ENCODE results near the gene MUC22.

Gene MUC22

GRCh38 chr6:30974490-30975252 lies 35.6 kb upstream of the MUC22 start:
- Histone ChIP-seq H3K9ac (ENCODE audit: low read length) (no peak overlapping the region), H3K9me3 (ENCODE audit: low read length) (no peaks in the 10 kb centered on the region), H3K4me3 (ENCODE audit: low read depth, low read length, poor library complexity, severe bottlenecking) (no peak overlapping the region), H2AFZ (ENCODE audit: low read length) (no peak overlapping the region), H3K36me3 (ENCODE audit: insufficient read depth, low read length) (no peaks in the 10 kb centered on the region), H3K4me1 (ENCODE audit: insufficient read depth, low read length, severe bottlenecking) (no peaks in the 10 kb centered on the region), H3K27me3 (ENCODE audit: insufficient read depth, low read length) (peaks cover 3% of the 10 kb centered on the region; the same call in 1 of the 2 replicates), H4K20me1 (ENCODE audit: insufficient read depth, low read length) (no peaks in the 10 kb centered on the region), H3K4me2 (ENCODE audit: low read length) (no peak overlapping the region), H3K27ac (ENCODE audit: low read depth, low read length, poor library complexity, severe bottlenecking) (no peak overlapping the region), H3K9me2 (ENCODE audit: low read depth, low read length) (no peaks in the 10 kb centered on the region), H3K79me2 (ENCODE audit: insufficient read depth, low read length) (no peaks in the 10 kb centered on the region), H3F3A (ENCODE audit: insufficient read depth, low read length) (no peaks in the 10 kb centered on the region)
- TF ChIP-seq, protein P1, sequence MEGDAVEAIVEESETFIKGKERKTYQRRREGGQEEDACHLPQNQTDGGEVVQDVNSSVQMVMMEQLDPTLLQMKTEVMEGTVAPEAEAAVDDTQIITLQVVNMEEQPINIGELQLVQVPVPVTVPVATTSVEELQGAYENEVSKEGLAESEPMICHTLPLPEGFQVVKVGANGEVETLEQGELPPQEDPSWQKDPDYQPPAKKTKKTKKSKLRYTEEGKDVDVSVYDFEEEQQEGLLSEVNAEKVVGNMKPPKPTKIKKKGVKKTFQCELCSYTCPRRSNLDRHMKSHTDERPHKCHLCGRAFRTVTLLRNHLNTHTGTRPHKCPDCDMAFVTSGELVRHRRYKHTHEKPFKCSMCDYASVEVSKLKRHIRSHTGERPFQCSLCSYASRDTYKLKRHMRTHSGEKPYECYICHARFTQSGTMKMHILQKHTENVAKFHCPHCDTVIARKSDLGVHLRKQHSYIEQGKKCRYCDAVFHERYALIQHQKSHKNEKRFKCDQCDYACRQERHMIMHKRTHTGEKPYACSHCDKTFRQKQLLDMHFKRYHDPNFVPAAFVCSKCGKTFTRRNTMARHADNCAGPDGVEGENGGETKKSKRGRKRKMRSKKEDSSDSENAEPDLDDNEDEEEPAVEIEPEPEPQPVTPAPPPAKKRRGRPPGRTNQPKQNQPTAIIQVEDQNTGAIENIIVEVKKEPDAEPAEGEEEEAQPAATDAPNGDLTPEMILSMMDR (IDR thresholded peaks at IDR 0.05; ENCODE audit: low read length): no peak
- TF ChIP-seq EZH2 (IDR thresholded peaks at IDR 0.05; ENCODE audit: borderline replicate concordance, low read length): no peak

- no peaks in the 10 kb centered on the region for H3K79me2 ChIP-seq (ENCODE audit: insufficient read depth, low read length)
- no peaks in the 10 kb centered on the region for H4K20me1 ChIP-seq (ENCODE audit: insufficient read depth, low read length)
- H3K27ac ChIP-seq (ENCODE audit: low read depth, low read length, poor library complexity, severe bottlenecking): no peak overlapping the region
- no peaks in the 10 kb centered on the region for H3K36me3 ChIP-seq (ENCODE audit: insufficient read depth, low read length)
- no peak overlapping the region for H3K4me2 ChIP-seq (ENCODE audit: low read length)
- no peaks in the 10 kb centered on the region for H3K9me2 ChIP-seq (ENCODE audit: low read depth, low read length)
- no peaks in the 10 kb centered on the region for H3K9me3 ChIP-seq (ENCODE audit: low read length)
- no peaks in the 10 kb centered on the region for H3K4me1 ChIP-seq (ENCODE audit: insufficient read depth, low read length, severe bottlenecking)
- no peaks in the 10 kb centered on the region for H3F3A ChIP-seq (ENCODE audit: insufficient read depth, low read length)
- TF ChIP-seq EZH2 (IDR thresholded peaks at IDR 0.05; ENCODE audit: borderline replicate concordance, low read length): no peak
- TF ChIP-seq, protein P1 (IDR thresholded peaks at IDR 0.05; ENCODE audit: low read length): no peak
- H3K4me3 ChIP-seq (ENCODE audit: low read depth, low read length, poor library complexity, severe bottlenecking): no peak overlapping the region
- H2AFZ ChIP-seq (ENCODE audit: low read length): no peak overlapping the region
- H3K27me3 ChIP-seq (ENCODE audit: insufficient read depth, low read length): no peaks in the 10 kb centered on the region; the same call in 1 of the 2 replicates
- H3K9ac ChIP-seq (ENCODE audit: low read length): no peak overlapping the region
Measured at GRCh38 chr6:30979141-30979540, 31.1 kb upstream of the MUC22 start.

DNA sequence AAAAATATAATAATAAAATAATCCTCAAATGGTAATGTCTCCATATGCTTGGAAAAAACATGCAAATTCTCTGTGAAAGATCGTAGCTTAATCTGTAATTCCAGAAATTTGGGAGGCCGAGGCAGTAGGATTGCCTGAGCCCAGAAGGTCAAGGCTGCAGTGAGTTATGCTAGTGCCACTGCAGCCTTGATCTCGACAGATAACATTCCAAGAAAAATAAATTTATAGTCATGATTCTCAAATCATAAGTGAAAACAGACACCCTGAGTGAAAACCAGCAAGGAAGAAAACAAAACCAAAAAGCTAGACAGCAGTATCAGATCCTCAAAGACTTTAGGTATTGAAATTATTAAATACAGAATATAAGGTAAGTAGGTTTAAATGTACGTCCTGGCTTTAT lies 30.6 kb upstream of the MUC22 start:
- no peaks in the 10 kb centered on the region for H3K4me1 ChIP-seq (ENCODE audit: insufficient read depth, low read length, severe bottlenecking)
- H3K9me2 ChIP-seq (ENCODE audit: low read depth, low read length): no peaks in the 10 kb centered on the region
- H3K9ac ChIP-seq (ENCODE audit: low read length): no peak overlapping the region
- no peak overlapping the region for H3K27ac ChIP-seq (ENCODE audit: low read depth, low read length, poor library complexity, severe bottlenecking)
- no peaks in the 10 kb centered on the region for H3K9me3 ChIP-seq (ENCODE audit: low read length)
- TF ChIP-seq, protein P1 (IDR thresholded peaks at IDR 0.05; ENCODE audit: low read length): no peak
- no peak for TF ChIP-seq EZH2 (IDR thresholded peaks at IDR 0.05; ENCODE audit: borderline replicate concordance, low read length)
- H2AFZ ChIP-seq (ENCODE audit: low read length): no peak overlapping the region
- H3K27me3 ChIP-seq (ENCODE audit: insufficient read depth, low read length): no peaks in the 10 kb centered on the region; the same call in 1 of the 2 replicates
- no peak overlapping the region for H3K4me3 ChIP-seq (ENCODE audit: low read depth, low read length, poor library complexity, severe bottlenecking)
- H3K79me2 ChIP-seq (ENCODE audit: insufficient read depth, low read length): no peaks in the 10 kb centered on the region
- H4K20me1 ChIP-seq (ENCODE audit: insufficient read depth, low read length): no peaks in the 10 kb centered on the region
- H3K36me3 ChIP-seq (ENCODE audit: insufficient read depth, low read length): no peaks in the 10 kb centered on the region
- H3F3A ChIP-seq (ENCODE audit: insufficient read depth, low read length): no peaks in the 10 kb centered on the region
- no peak overlapping the region for H3K4me2 ChIP-seq (ENCODE audit: low read length)
